ENCODE results near the gene FOXJ1.

The FOXJ1 gene

GRCh38 chr17:76159157-76159556 is 18.1 kb upstream of the FOXJ1 start:
- FAIRE-seq: no peak

- FAIRE-seq: no peak
These were observed 16.7 kb upstream of the FOXJ1 start for GRCh38 chr17:76157759-76158158.

GRCh38 chr17:76156662-76156991 is 15.6 kb upstream of the FOXJ1 start:
- FAIRE-seq: no peak

GRCh38 chr17:76155988-76156661 is 15.1 kb upstream of the FOXJ1 start:
- no peak for FAIRE-seq

- FAIRE-seq: no peak
These were observed 14.1 kb upstream of the FOXJ1 start for GRCh38 chr17:76154936-76155845.

- no peak for FAIRE-seq
These were observed 13.2 kb upstream of the FOXJ1 start for GRCh38 chr17:76154292-76154691.

- no peak for FAIRE-seq
These were observed 12.6 kb upstream of the FOXJ1 start for GRCh38 chr17:76153640-76154039.

GRCh38 chr17:76153202-76153601 is 12.2 kb upstream of the FOXJ1 start:
- no peak for FAIRE-seq

- FAIRE-seq: no peak
These were observed 11.5 kb upstream of the FOXJ1 start for GRCh38 chr17:76152591-76152990.

GRCh38 chr17:76151896-76152454 is 10.9 kb upstream of the FOXJ1 start:
- FAIRE-seq: no peak

GRCh38 chr17:76150712-76151622 is 9.9 kb upstream of the FOXJ1 start:
- no peak for FAIRE-seq

- FAIRE-seq: no peak
These were observed 8.2 kb upstream of the FOXJ1 start for GRCh38 chr17:76149214-76149613.

- no peak for FAIRE-seq
These were observed 6.9 kb upstream of the FOXJ1 start for GRCh38 chr17:76148015-76148326.

- FAIRE-seq: no peak
These were observed 6.4 kb upstream of the FOXJ1 start for GRCh38 chr17:76147211-76148014.

GRCh38 chr17:76146053-76146851 is 5.2 kb upstream of the FOXJ1 start:
- no peak for FAIRE-seq

- no peak for FAIRE-seq
These were observed 4.4 kb upstream of the FOXJ1 start for GRCh38 chr17:76145231-76146052.

GRCh38 chr17:76142585-76143041 is 1.6 kb upstream of the FOXJ1 start:
- FAIRE-seq: no peak

GRCh38 chr17:76142039-76142584 is 1.1 kb upstream of the FOXJ1 start:
- FAIRE-seq: no peak

GRCh38 chr17:76140661-76141211 is 309 bp downstream of the FOXJ1 start:
- no peak for FAIRE-seq
